HG02938 (cell line): ENCODE results near the gene TRAPPC2L.

Experiments used
- ATAC-seq: cut with Tn5 transposase; IDR thresholded peaks from one replicate; pipeline ENCODE4 v1.9.1; 2021; ENCODE audit warnings: mild to moderate bottlenecking, moderate library complexity; ENCODE audit not compliant: unreplicated experiment

TRAPPC2L gene

DNA sequence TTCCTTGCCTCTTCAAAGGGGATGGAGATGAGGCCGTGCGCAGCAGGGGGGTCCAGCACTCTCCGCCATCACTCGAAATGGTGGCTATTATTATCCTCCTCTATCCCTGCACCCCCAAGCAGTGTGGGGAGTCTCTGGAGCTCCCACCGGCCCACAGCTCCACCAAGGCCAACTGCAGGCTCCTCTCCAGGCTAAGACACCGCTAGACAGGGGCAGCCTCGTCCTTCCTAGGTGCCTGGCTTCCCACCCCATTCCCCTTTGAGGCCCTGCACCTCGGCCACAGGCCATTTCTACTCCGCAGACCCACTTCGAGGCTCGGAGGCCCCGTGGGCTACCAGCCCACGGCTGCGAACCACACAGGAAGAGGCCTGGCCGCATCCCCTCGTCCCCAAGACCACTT is 49.1 kb downstream of the TRAPPC2L start:
- ATAC-seq = no peak

DNA sequence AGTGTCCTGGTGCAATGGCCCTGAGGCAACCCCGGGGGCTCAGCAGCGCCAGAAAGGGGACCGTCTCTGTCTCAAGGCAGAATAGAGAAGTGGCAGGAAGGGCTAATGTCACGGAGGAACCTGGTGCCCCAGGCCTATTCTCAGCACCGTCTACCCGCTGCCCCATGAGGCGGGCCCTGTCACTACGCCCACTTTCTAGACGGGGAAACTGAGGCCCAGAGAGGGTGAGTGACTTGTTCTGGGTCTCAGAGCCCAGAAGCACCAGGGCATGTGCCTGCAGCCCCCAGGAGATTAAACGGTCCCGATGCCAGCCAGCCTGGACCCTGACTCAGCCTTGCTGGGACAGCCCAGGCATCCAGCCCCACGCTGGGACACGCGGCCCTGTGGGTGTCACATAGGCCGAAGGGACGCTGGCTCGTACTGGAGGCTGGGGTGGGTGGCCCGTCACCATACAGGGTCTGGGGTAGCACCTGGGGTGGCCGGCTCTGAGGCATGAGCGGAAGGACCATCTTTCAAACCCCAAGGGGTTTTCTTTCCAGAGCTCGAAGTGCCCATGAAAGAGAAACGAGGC is 49.7 kb downstream of the TRAPPC2L start:
- no peak for ATAC-seq

DNA sequence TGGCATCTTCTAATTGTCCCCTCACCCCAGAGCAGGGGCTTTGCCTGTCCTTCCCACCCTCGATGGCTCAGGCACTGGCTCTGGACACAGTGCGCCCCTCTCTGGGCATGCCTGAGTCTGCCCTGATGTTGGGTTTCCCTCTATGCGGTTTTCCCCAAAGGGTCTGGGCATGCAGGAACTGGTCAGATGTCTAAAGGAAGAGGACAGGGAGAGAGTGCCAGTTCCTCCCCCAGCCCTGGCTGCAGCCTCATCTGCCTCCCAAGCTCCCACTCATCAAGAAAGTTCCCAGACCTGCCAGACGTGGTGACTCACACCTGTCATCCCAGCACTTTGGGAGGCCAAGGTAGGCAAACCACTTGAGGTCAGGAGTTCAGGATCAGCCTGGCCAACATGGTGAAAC is 50.8 kb downstream of the TRAPPC2L start:
- ATAC-seq = no peak

DNA sequence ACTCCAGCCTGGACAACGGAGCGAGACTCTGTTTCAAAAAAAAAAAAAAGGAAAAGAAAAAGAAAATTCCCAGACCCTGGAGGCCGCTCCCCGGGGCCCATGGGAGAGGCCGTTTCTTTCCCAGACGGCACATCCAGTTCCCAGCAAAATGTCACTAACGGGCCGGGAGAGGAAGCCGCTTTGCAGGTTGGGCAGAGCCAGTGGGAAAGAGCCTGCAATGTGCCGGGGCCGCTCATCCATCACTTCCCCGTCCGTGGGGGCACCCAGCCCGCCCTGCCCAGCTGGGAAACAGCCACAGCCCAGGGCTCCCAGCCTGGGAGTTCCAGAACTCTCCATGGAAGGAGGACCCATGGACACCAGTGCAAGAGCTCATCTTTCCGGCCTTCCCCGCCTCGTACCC is 51.4 kb downstream of the TRAPPC2L start:
- ATAC-seq = no peak

DNA sequence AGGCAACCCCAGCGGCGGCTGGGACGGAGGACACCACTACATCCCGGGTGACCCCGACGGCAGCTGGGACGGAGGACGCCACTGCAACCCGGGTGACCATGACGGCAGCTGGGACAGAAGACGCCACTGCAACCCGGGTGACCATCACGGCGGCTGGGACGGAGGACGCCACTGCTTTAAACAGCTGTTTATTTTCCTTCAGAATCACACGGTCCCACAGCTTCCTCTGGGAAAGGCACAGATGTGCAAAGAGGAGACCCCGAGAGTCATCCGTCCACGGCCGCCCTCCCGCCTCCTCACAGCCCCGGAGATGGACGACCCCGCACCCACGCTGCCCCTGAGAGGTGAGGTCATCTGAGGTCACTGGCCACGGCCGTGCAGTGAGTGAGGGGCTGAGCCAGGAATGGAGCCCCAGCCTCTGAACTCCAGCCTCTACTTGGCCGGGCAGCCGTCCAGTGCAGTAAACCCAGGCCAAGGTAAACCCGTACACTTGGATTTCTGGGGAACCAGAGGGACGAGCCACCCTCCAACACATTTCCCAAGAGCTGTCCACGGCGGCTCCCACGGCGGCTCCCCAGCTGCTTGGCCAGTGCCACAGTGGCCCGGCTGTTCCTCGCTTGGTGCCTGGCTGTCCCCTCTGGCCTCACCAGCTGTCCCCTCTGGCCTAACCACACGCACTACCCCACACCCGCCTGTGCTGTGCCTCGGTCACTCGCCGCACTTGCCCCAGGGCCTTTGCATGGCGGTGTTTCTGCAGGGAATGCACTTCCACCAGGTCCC is 52.7 kb downstream of the TRAPPC2L start:
- no peak for ATAC-seq

DNA sequence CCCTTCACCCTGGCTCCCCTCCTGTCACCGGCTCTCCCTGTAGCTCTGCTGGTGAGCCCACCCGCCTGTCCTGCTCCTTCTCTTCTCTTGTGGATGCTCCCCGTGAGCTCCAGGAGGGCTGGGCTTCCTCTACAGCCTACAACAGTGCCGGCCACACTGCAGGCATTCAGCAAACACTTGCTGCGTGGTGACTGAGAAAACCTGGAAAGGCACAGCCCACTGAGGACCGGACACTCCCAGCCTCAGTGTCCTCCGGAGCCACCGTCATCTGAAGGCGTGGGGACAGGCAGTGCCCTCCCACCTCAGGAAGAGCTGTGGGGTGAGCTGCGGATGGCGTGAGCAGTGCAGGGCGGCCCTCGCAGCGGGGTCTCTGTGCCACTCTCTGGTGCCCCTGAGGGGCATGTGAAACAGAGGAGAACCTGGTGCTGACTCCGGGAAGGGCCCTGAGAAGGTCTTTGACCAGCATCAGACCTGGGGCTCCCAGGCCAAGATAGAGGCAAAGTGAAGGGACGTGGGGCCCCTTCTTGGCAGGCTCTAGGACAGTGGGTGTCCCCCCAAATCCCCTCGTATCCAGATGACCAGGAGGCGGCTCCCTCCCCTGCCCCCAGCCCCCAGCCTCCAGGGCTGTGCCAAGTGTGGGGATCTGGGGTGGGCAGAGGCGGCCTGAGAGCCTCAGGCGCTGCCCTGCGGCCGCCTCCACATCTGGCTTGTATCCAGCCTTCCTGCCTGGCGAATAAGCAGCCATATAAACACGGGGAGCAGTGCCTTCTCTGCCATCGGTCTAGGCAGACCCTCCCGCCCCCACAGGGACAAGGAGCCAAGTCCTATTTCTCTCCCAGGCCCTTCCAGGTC is 53.6 kb downstream of the TRAPPC2L start:
- ATAC-seq = no peak

DNA sequence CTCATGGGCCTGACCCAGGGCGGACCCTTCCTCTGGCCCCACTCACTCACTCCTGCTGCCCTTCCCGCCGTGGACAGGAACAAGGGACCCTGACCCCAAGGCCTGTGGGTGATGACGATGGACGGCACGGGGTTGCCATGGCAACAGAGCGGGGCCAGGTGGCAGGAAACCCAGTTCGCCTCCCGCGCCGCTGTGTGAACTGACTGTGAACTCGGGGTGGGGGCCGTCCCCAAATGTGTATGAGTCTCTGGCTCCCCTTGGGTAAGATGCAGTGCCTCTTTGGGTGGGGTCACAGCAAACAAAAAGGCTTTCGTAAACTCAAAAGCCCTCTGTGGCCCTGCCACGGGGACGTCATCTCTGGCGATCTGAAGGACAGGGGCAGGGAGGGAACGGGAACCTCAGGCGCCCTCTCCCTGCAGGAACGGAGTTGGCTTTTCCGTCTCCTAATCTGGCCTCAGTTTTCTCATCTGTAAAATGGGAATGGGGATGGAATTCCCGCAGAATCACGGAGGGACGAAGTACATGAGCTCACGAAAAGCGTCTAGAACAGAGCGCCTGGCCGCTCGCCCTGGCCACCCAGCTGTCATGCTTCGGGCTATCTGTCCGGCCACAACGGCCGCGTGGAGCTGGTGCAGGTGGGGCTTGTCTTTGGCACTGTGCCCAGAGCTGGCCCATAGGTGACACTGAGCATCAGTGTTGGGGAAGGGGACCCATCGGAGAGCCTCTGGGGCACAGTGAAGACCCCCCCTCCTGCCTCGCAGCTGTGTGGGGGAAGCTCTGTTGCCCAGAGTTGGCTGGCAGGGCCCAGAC is 54.4 kb downstream of the TRAPPC2L start:
- no peak for ATAC-seq

DNA sequence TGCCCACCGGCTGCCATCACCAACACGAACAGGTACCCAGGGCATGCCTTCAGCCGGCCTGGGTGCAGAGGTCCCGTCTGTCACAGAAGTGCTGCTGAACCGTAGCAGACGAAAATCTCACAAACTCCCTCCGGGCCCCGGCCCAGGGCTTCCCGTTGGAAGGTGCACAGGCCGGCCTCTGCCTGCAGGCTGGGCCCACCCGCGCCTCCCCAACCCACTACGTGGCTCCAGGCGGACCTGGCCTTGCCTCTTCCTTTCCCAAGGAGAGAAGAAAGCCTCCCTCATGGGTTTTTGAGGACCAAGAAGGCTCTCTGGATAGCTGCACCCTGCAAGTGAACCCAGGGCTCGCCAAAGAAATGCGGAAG is 55.0 kb downstream of the TRAPPC2L start:
- ATAC-seq = no peak
